CD4-positive, alpha-beta memory T cell (primary cell): ENCODE data around the gene RIN3. TPM values are rescaled to one million over a fixed set of nuclear protein-coding genes. Genes with fewer than 3 reads are reported as not detected.

ENCODE experiments used
- CTCF ChIA-PET: fragments of 350-600 bp; sonication (Branson Sonifier 250); formaldehyde crosslinking; loops from one replicate; lab custom pipeline; 2021; ENCODE audit warnings: inconsistent platforms; ENCODE audit not compliant: partially characterized antibody; lab: Charles Lee
- POLR2A ChIA-PET: fragments of 350-600 bp; sonication (Branson Sonifier 250); formaldehyde crosslinking; loops from one replicate; lab custom pipeline; 2021; ENCODE audit not compliant: partially characterized antibody; lab: Charles Lee
- DNase-seq, 5 donors: peaks; one replicate each; pipeline versions ENCODE4 v3.0.0 to v3.0.0-alpha.2; 2020 to 2022; ENCODE audit warnings: mixed read lengths in 1 of 5
- H3K27ac ChIP-seq: one replicate; pipeline ENCODE4 v1.7.0; 2013; ENCODE audit warnings: low read depth, low read length
- H3K27me3 ChIP-seq: 2 replicates; pipeline ENCODE4 v1.7.0; 2013; ENCODE audit warnings: mild to moderate bottlenecking, low read length, moderate library complexity; ENCODE audit not compliant: insufficient read depth
- H3K36me3 ChIP-seq: 2 replicates; pipeline ENCODE4 v1.7.0; 2013; ENCODE audit warnings: mild to moderate bottlenecking, low read length, moderate library complexity; ENCODE audit not compliant: insufficient read depth
- H3K4me1 ChIP-seq: 2 replicates; pipeline ENCODE4 v1.7.0; 2013; ENCODE audit warnings: mild to moderate bottlenecking, low read length, moderate library complexity; ENCODE audit not compliant: insufficient read depth
- H3K4me3 ChIP-seq, 2 donors: one replicate each; pipeline ENCODE4 v1.7.0; 2013; ENCODE audit warnings: low read length in 2 of 2, mild to moderate bottlenecking in 1 of 2
- H3K9me3 ChIP-seq, 2 donors: one replicate each; pipeline ENCODE4 v1.7.0; 2013; ENCODE audit warnings: low read length in 2 of 2, control low read depth in 1 of 2; ENCODE audit not compliant: control insufficient read depth in 1 of 2
- H3K27ac Mint-ChIP-seq, 7 donors: one replicate each; pipeline ENCODE4 v1.8.0; 2020 to 2021; ENCODE audit warnings: mixed read lengths in 7 of 7, mild to moderate bottlenecking in 6 of 7, inconsistent platforms in 3 of 7, moderate library complexity in 3 of 7
- H3K27me3 Mint-ChIP-seq, 2 donors: one replicate each; pipeline ENCODE4 v1.8.0; 2020 to 2021; ENCODE audit warnings: mixed read lengths in 2 of 2
- H3K36me3 Mint-ChIP-seq, 2 donors: one replicate each; pipeline ENCODE4 v1.8.0; 2020 to 2021; ENCODE audit warnings: mixed read lengths in 2 of 2, inconsistent platforms in 1 of 2, mild to moderate bottlenecking in 1 of 2
- H3K4me1 Mint-ChIP-seq, 4 donors: one replicate each; pipeline ENCODE4 v1.8.0; 2020 to 2021; ENCODE audit warnings: mixed read lengths in 4 of 4, mild to moderate bottlenecking in 1 of 4
- H3K4me3 Mint-ChIP-seq, 8 donors: one replicate each; pipeline ENCODE4 v1.8.0; 2020 to 2021; ENCODE audit warnings: mixed read lengths in 8 of 8, mild to moderate bottlenecking in 7 of 8, moderate library complexity in 6 of 8, inconsistent platforms in 3 of 8
- H3K9me3 Mint-ChIP-seq, 8 donors: one replicate each; pipeline ENCODE4 v1.8.0; 2020 to 2021; ENCODE audit warnings: mixed read lengths in 8 of 8, mild to moderate bottlenecking in 5 of 8, inconsistent platforms in 3 of 8, moderate library complexity in 1 of 8
- intact Hi-C: fragments of 100-400 bp; cut with micrococcal nuclease; formaldehyde crosslinking; loops from one replicate; pipeline ENCODE4 v1.15.1; 2023
- polyA plus RNA-seq, 2 donors: library from polyadenylated mRNA; unstranded; fragments of 300-500 nt; fragmentation: Illumina TruSeq; gene quantifications; one replicate each; pipeline ENCODE4 v1.2.3, GENCODE V29; 2021
- total RNA-seq, 2 experiments: library from RNA; stranded (reverse); gene quantifications; one replicate each; pipeline ENCODE4 v1.2.3, GENCODE V29; 2021

Gene RIN3
- total and polyA plus RNA-seq, 4 experiments from 2014 or later, result 4.0 to 74.9 (median 45.9) TPM

DNA sequence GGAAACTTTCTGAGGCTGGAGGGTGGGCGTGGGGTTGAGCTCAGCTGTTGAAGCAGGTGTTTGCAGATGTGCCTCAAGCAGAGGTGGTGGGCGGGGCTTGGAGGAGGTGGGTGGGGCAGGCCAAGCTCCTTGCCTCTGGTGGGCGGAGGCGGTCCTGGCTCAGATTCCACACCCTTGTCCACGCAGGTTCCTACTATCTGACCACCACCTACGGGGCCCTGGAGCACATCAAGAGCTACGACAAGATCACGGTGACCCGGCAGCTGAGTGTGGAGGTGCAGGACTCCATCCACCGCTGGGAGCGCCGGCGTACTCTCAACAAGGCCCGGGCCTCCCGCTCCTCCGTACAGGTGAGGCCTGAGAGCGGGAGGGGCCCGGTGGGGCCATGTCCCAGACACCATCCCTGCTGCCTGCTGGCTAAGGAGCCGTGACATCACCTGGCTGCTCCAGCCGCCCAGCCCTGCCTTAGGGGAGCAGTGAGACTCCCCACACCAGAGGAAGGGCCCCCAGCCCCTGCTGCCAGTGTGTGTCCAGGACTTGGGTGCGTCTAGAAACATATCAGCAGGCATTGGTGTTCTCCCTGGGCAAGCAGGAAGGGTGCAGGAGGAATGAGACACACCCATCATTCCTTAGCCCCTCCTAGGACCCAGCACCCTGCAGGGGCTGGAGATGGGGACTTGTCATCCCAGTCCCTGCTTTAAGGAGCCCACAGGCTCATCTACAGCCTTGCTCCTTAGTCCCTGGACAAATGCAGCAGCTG is 171.4 kb downstream of the RIN3 start:
- no peak for DNase-seq
- H3K36me3 Mint-ChIP-seq, result peaks cover 22 to 56% of the 10 kb centered on the region in 2 donors
- Histone ChIP-seq H3K36me3 (peaks cover 26% of the 10 kb centered on the region), H3K27ac (no peak overlapping the region), H3K27me3 (no peaks in the 10 kb centered on the region), H3K4me1 (peaks cover 12% of the 10 kb centered on the region), H3K4me3 (no peak overlapping the region), H3K9me3 (no peaks in the 10 kb centered on the region)
- ChIA-PET CTCF (interaction anchor here (1.0 to 3.1 kb wide), 3 partner anchors 8 to 72 kb away, joined by 3 to 15 read pairs (median 3); no protein-coding TSS in a partner anchor), POLR2A (no interaction called here)
- no peaks in the 10 kb centered on the region for H3K9me3 Mint-ChIP-seq
- intact Hi-C loops, result loop anchor here (5.0 to 10.0 kb wide), 3 partner anchors 173 to 550 kb away; partner anchors contain the start of gene RIN3
- H3K27me3 Mint-ChIP-seq, result no peaks in the 10 kb centered on the region
- no peak overlapping the region for H3K4me3 Mint-ChIP-seq
- H3K27ac Mint-ChIP-seq, result peak overlapping the region in 1 of 7 donors; percentile 12
- peaks cover 3 to 12% (median 7%) of the 10 kb centered on the region in 4 donors for H3K4me1 Mint-ChIP-seq

DNA sequence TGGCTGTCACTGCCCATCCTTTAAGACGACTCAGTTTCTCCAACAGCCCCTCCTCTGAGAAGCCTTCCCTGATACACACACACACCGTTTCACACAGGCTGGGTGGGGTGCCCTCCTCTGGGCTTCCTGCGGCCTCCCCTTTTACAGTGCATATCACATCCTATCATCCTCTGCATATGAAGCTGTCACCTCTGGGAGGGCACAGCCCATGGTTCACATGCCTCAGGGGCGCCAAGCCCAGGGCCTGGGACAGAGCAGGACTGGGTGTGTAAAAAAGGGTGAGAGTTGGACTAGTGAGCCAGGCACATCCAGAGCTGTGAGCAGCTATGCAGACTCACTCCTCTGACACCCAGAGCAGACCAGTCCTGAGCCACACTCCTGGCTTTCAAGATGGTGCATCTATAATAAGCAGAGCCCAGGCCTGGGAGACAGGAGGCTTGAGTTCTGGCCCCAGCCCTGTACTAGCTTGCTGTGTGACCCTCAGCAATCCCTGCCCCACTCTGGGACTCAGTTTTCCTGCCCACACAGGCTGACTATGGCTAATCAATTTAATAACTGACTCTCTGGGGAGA is 172.3 kb downstream of the RIN3 start:
- Histone ChIP-seq H3K9me3 (no peaks in the 10 kb centered on the region), H3K27me3 (no peaks in the 10 kb centered on the region), H3K36me3 (peaks cover 23% of the 10 kb centered on the region), H3K4me1 (peaks cover 7% of the 10 kb centered on the region), H3K27ac (no peak overlapping the region), H3K4me3 (no peak overlapping the region)
- peaks cover 3 to 7% (median 7%) of the 10 kb centered on the region in 4 donors for H3K4me1 Mint-ChIP-seq
- H3K27ac Mint-ChIP-seq, result peak overlapping the region in 4 of 7 donors; percentile 15 to 71 (median 50)
- intact Hi-C loops, result loop anchor here (10.0 kb wide), 1 partner anchor 551 kb away; no protein-coding TSS in a partner anchor
- DNase-seq, result no peak
- H3K4me3 Mint-ChIP-seq, result no peak overlapping the region
- peaks cover 16 to 54% of the 10 kb centered on the region in 2 donors for H3K36me3 Mint-ChIP-seq
- no peaks in the 10 kb centered on the region for H3K9me3 Mint-ChIP-seq
- ChIA-PET POLR2A (interaction anchor here (1.2 to 1.5 kb wide), 3 partner anchors 33 to 108 kb away, joined by 3 to 8 read pairs (median 5); partner anchors contain the start of gene GOLGA5), CTCF (interaction anchor here (0.6 to 3.1 kb wide), 27 partner anchors 9 to 136 kb away, joined by 3 to 15 read pairs (median 4); partner anchors contain the start of gene GOLGA5)
- no peaks in the 10 kb centered on the region for H3K27me3 Mint-ChIP-seq

- Histone ChIP-seq H3K27ac (no peak overlapping the region), H3K9me3 (no peaks in the 10 kb centered on the region), H3K27me3 (no peaks in the 10 kb centered on the region), H3K36me3 (peaks cover 19% of the 10 kb centered on the region), H3K4me3 (no peak overlapping the region), H3K4me1 (peaks cover 1% of the 10 kb centered on the region)
- no peak for DNase-seq
- CTCF ChIA-PET, result interaction anchor here (0.6 to 3.1 kb wide), 33 partner anchors 9 to 202 kb away, joined by 3 to 15 read pairs (median 4); partner anchors contain the start of gene GOLGA5
- peak overlapping the region in 2 of 7 donors; percentile 48 to 53 for H3K27ac Mint-ChIP-seq
- H3K36me3 Mint-ChIP-seq, result peaks cover 10 to 49% of the 10 kb centered on the region in 2 donors
- H3K27me3 Mint-ChIP-seq, result no peaks in the 10 kb centered on the region
- H3K4me1 Mint-ChIP-seq, result peaks cover 0 to 2% (median under 1%) of the 10 kb centered on the region in 4 donors
- intact Hi-C loops, result loop anchor here (10.0 kb wide), 1 partner anchor 552 kb away; no protein-coding TSS in a partner anchor
- H3K9me3 Mint-ChIP-seq, result no peaks in the 10 kb centered on the region
- POLR2A ChIA-PET, result interaction anchor here (1.1 to 1.5 kb wide), 4 partner anchors 33 to 108 kb away, joined by 3 to 8 read pairs (median 4); partner anchors contain the start of gene GOLGA5
- no peak overlapping the region for H3K4me3 Mint-ChIP-seq
Measured at GRCh38 chr14:92686411-92686899, 172.9 kb downstream of the RIN3 start.

DNA sequence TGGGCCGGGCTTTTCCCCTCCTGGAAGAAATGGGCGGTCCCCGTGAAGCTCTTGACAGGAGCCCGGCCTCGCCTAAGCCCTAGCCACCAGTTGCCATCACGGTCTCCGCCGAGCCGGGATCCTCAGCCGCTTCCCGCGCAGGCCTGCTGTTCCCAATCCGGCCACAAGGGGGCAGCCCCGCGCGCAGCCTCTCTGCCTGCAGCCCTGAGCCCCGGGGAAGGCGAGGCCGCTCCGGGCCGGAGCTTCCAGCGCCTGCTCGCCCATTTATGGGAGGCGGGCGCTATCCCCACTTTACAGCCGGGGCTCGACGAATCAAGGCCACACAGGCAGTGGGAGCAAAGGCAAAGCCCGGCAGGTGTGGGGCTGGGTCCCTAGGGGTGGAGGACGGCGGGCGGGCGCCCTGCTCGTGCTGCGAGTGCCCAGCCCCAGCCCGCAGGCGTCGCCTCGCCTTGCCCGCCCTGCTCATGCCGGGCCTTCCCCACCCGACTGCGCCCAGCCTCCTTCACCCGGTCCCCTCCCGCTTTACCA is 173.4 kb downstream of the RIN3 start:
- CTCF ChIA-PET, result interaction anchor here (0.6 to 3.1 kb wide), 33 partner anchors 8 to 203 kb away, joined by 3 to 15 read pairs (median 4); partner anchors contain the start of gene GOLGA5
- DNase-seq, result peak in 3 of 5 donors; percentile 46 to 61 (median 61)
- H3K4me1 Mint-ChIP-seq, result peaks cover 0 to 4% (median 0%) of the 10 kb centered on the region in 4 donors
- peak overlapping the region in 1 of 7 donors; percentile 25 for H3K27ac Mint-ChIP-seq
- no peaks in the 10 kb centered on the region for H3K9me3 Mint-ChIP-seq
- H3K4me1 ChIP-seq, result peaks cover under 1% of the 10 kb centered on the region
- no peaks in the 10 kb centered on the region for H3K9me3 ChIP-seq
- H3K4me3 ChIP-seq, result no peak overlapping the region
- no peak overlapping the region for H3K4me3 Mint-ChIP-seq
- H3K36me3 ChIP-seq, result peaks cover 17% of the 10 kb centered on the region
- POLR2A ChIA-PET, result interaction anchor here (1.1 to 1.5 kb wide), 3 partner anchors 34 to 72 kb away, joined by 4 to 8 read pairs (median 5); no protein-coding TSS in a partner anchor
- peaks cover 9 to 47% of the 10 kb centered on the region in 2 donors for H3K36me3 Mint-ChIP-seq
- H3K27ac ChIP-seq, result no peak overlapping the region
- intact Hi-C loops, result loop anchor here (10.0 kb wide), 1 partner anchor 552 kb away; no protein-coding TSS in a partner anchor
- H3K27me3 ChIP-seq, result no peaks in the 10 kb centered on the region
- H3K27me3 Mint-ChIP-seq, result no peaks in the 10 kb centered on the region

GRCh38 chr14:92687681-92688433 is 174.3 kb downstream of the RIN3 start:
- ChIA-PET POLR2A (no interaction called here), CTCF (interaction anchor here (0.6 to 2.3 kb wide), 8 partner anchors 11 to 101 kb away, joined by 3 to 9 read pairs (median 4); no protein-coding TSS in a partner anchor)
- H3K27ac ChIP-seq, result no peak overlapping the region
- intact Hi-C loops, result loop anchor here (10.0 kb wide), 1 partner anchor 553 kb away; no protein-coding TSS in a partner anchor
- peaks cover 9 to 39% of the 10 kb centered on the region in 2 donors for H3K36me3 Mint-ChIP-seq
- H3K27me3 Mint-ChIP-seq, result no peaks in the 10 kb centered on the region
- no peaks in the 10 kb centered on the region for H3K9me3 ChIP-seq
- peaks cover 13% of the 10 kb centered on the region for H3K36me3 ChIP-seq
- DNase-seq, result no peak
- no peaks in the 10 kb centered on the region for H3K9me3 Mint-ChIP-seq
- H3K27ac Mint-ChIP-seq, result no peak overlapping the region
- H3K4me3 ChIP-seq, result no peak overlapping the region
- H3K4me3 Mint-ChIP-seq, result no peak overlapping the region
- H3K27me3 ChIP-seq, result no peaks in the 10 kb centered on the region
- peaks cover 0 to 12% (median 5%) of the 10 kb centered on the region in 4 donors for H3K4me1 Mint-ChIP-seq
- peaks cover 9% of the 10 kb centered on the region for H3K4me1 ChIP-seq
